Transverse colon (tissue), 4 donors: Measurements from ENCODE around the gene TMEM255B. TPM values are rescaled to one million over a fixed set of nuclear protein-coding genes. Genes with fewer than 3 reads are reported as not detected.

Source experiments
- DNase-seq: peaks from one replicate; pipeline ENCODE4 v3.0.0-alpha.2; 2019
- H3K27ac ChIP-seq, 4 donors: fragments of 200-600 bp; sonication (generic); 2 replicates each; pipeline ENCODE4 v1.5.1; 2016 to 2018; ENCODE audit warnings: inconsistent platforms in 4 of 4
- H3K27me3 ChIP-seq: fragments of 200-600 bp; sonication (generic); 2 replicates; pipeline ENCODE4 v1.5.1; 2017; ENCODE audit warnings: inconsistent platforms
- H3K36me3 ChIP-seq, 4 donors: fragments of 200-600 bp; sonication (generic); 2 replicates each; pipeline ENCODE4 v1.5.1; 2017 to 2019; ENCODE audit warnings: inconsistent platforms in 4 of 4
- H3K4me1 ChIP-seq, 4 donors: fragments of 200-600 bp; sonication (generic); 2 replicates each; pipeline ENCODE4 v1.5.1; 2017 to 2020; ENCODE audit warnings: inconsistent platforms in 4 of 4
- H3K4me3 ChIP-seq, 4 donors: fragments of 200-600 bp; sonication (generic); 1 replicate in 1 of 4; 2 replicates in 3 of 4; pipeline versions ENCODE4 v1.5.1 to v1.6.1; 2017 to 2019; ENCODE audit warnings: inconsistent platforms in 4 of 4
- H3K9me3 ChIP-seq, 2 donors: fragments of 200-600 bp; sonication (generic); 2 replicates each; pipeline ENCODE4 v1.5.1; 2017 to 2019; ENCODE audit warnings: inconsistent platforms in 2 of 2
- CTCF ChIP-seq, 5 experiments: fragments of 200-600 bp in 3 of 5; fragments of 450-650 bp in 2 of 5; sonication (generic) in 3 of 5; IDR thresholded peaks; 1 replicate in 2 of 5; 2 replicates in 3 of 5; pipeline ENCODE4 v1.5.1; 2016 to 2017; ENCODE audit warnings: antibody characterized with exemption in 5 of 5, inconsistent platforms in 3 of 5, mild to moderate bottlenecking in 2 of 5, moderate library complexity in 1 of 5
- EP300 ChIP-seq: sonication (generic); formaldehyde crosslinking; IDR thresholded peaks from one replicate; pipeline ENCODE4 v1.6.1; 2017; ENCODE audit warnings: antibody characterized with exemption, low read depth
- POLR2A ChIP-seq: fragments of 450-650 bp; IDR thresholded peaks from one replicate; pipeline ENCODE4 v1.6.1; 2016; ENCODE audit warnings: antibody characterized with exemption, mild to moderate bottlenecking, moderate library complexity
- POLR2AphosphoS5 ChIP-seq, 3 donors: sonication (generic); formaldehyde crosslinking; IDR thresholded peaks; one replicate each; pipeline ENCODE4 v1.6.1; 2016; ENCODE audit warnings: antibody characterized with exemption in 3 of 3
- WGBS, 2 donors: methylation state at CpG; one replicate each; pipeline ENCODE4 v1.1.5; 2018; ENCODE audit warnings: low coverage in 1 of 2; 5-methylcytosine and 5-hydroxymethylcytosine counted together
- in situ Hi-C, 4 donors: fragments of 200-750 bp; cut with MboI; loops; one replicate each; pipeline versions ENCODE4 v1.15.0 to v1.15.1; 2017; ENCODE audit warnings: low sequenced_read_pairs in 3 of 4, low pct_ligation_motif_present in 1 of 4, low pct_unique_long_range_greater_than_20kb in 1 of 4
- intact Hi-C: fragments of 100-400 bp; cut with DNase I; formaldehyde crosslinking; loops from one replicate; pipeline ENCODE4 v1.15.1; 2023; ENCODE audit warnings: low total_unique reads
- total RNA-seq, 4 donors: library from RNA; depleted of rRNA; stranded (reverse); fragments of >200 nt; gene quantifications; one replicate each; pipeline ENCODE4 v1.1.0, GENCODE V29; 2016

The TMEM255B gene
- total RNA-seq, 4 donors from 2014 or later: 0.79 to 27.7 (median 9.4) TPM

DNA sequence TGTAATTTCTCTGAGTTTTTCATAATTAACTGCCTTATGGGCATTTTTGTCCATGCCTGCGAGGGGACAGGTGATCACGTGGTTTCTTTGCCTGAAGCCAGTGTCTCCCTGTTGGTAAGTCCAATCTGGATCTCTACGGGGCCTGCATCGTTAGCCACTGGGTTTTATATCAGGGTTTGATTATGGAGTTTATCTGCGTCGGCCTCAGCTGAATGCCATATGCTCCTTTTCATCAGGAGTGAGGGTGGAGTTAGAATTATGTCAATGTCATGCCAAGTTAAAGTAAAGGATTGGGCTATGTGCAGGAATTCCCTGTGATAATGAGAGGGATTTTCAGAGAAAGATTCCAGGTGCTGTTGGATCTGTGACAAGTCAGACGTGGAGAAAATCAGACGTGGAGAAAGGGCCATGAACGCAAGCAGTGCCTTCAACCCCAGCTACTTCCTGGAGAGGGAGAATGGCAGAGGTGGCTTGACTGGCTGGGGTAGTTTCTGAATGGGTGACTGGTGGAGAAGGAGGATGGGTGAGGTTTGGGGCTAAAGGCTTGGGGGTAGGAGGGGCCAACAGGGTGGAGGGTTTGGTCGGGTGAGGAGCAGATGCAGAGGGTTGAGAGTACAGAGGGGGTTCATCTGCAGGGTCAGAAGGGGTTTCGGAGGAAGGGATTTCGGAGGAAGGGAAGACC is 24.3 kb downstream of the TMEM255B start:
- Histone ChIP-seq H3K27ac (no peak overlapping the region), H3K9me3 (no peaks in the 10 kb centered on the region), H3K4me3 (no peak overlapping the region), H3K4me1 (peaks cover 0 to 6% (median 0%) of the 10 kb centered on the region in 4 donors), H3K27me3 (peaks cover under 1% of the 10 kb centered on the region), H3K36me3 (no peaks in the 10 kb centered on the region)
- no peak for TF ChIP-seq EP300
- no peak for TF ChIP-seq POLR2AphosphoS5 (IDR thresholded peaks at IDR 0.05)
- no peak for TF ChIP-seq CTCF (IDR thresholded peaks at IDR 0.05)
- TF ChIP-seq POLR2A: no peak
- no peak for DNase-seq
- in situ Hi-C loops: no loop called here
- WGBS, 2 donors: 57 to 84% methylated on average over 6 to 12 of the region's 12 CpGs
- intact Hi-C loops: no loop called here

DNA sequence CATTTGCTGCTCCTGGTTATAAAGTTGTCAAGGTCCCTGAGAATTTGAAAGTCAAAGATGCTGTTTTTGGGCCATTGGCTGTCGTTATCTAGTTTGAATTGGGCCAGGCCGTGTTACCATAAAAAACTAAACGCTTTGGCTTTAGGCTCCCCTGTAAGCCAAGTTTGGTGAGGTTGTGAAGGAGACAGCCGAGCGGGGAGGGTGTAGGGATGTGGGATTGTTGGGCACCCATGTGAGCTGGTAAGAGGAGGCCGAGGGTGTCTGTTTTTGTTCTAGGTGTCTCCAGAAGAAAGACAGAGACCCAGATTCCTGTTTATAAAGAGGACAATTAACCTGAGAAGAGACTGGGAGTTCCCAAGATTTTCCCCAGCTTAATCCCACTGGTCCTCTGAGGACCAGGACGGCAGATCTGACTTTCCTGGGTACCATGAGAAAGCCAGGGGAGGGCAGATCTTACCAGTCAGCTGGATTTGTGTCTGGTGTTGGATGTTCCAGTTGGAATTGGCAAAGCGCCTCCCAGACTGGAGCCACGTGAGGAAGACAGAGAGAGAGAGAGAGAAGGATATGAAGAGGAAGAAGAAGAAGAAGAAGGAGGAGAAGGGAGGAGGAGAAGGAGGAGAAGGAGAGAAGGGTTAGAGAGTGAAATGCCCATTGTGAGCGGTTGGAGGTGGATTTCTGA is 25.1 kb downstream of the TMEM255B start:
- Histone ChIP-seq H3K9me3 (no peaks in the 10 kb centered on the region), H3K4me3 (no peak overlapping the region), H3K4me1 (peaks cover 0 to 6% (median 0%) of the 10 kb centered on the region in 4 donors), H3K36me3 (no peaks in the 10 kb centered on the region), H3K27ac (no peak overlapping the region), H3K27me3 (peaks cover 4% of the 10 kb centered on the region)
- TF ChIP-seq EP300: no peak
- TF ChIP-seq POLR2AphosphoS5 (IDR thresholded peaks at IDR 0.05): no peak
- no peak for TF ChIP-seq CTCF (IDR thresholded peaks at IDR 0.05)
- no peak for TF ChIP-seq POLR2A
- in situ Hi-C loops (no loop called here), intact Hi-C loops (no loop called here)
- WGBS, 2 donors: 88 to 90% methylated on average over 2 to 10 of the region's 10 CpGs
- no peak for DNase-seq

DNA sequence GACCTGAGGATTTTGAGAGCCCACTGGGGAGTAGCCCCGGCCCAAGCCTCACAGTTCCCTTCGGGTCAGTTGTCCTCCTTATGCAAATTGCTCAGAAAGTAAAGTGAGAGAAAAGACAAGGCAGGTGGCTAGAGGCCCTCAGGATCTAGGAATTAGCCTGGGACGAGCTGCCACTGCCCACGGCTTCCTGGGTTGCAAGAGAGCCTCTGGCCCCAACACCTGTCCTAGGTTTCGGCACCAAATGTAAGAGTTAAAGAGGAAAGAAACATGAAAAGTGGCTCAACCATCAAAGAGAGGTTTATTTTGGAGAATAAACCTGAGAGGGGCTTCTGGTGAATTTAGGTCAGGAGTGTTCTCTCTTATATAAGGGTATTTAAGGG is 25.6 kb downstream of the TMEM255B start:
- no peak overlapping the region for H3K4me3 ChIP-seq
- no peaks in the 10 kb centered on the region for H3K9me3 ChIP-seq
- intact Hi-C loops: no loop called here
- DNase-seq: no peak
- in situ Hi-C loops: no loop called here
- peaks cover 4% of the 10 kb centered on the region for H3K27me3 ChIP-seq
- peaks cover 0 to 6% (median 0%) of the 10 kb centered on the region in 4 donors for H3K4me1 ChIP-seq
- 73 to 86% methylated on average over 3 to 5 of the region's 5 CpGs for WGBS, 2 donors
- no peak overlapping the region for H3K27ac ChIP-seq
- TF ChIP-seq EP300: no peak
- no peak for TF ChIP-seq POLR2A
- no peak for TF ChIP-seq POLR2AphosphoS5 (IDR thresholded peaks at IDR 0.05)
- no peak for TF ChIP-seq CTCF (IDR thresholded peaks at IDR 0.05)
- no peaks in the 10 kb centered on the region for H3K36me3 ChIP-seq

DNA sequence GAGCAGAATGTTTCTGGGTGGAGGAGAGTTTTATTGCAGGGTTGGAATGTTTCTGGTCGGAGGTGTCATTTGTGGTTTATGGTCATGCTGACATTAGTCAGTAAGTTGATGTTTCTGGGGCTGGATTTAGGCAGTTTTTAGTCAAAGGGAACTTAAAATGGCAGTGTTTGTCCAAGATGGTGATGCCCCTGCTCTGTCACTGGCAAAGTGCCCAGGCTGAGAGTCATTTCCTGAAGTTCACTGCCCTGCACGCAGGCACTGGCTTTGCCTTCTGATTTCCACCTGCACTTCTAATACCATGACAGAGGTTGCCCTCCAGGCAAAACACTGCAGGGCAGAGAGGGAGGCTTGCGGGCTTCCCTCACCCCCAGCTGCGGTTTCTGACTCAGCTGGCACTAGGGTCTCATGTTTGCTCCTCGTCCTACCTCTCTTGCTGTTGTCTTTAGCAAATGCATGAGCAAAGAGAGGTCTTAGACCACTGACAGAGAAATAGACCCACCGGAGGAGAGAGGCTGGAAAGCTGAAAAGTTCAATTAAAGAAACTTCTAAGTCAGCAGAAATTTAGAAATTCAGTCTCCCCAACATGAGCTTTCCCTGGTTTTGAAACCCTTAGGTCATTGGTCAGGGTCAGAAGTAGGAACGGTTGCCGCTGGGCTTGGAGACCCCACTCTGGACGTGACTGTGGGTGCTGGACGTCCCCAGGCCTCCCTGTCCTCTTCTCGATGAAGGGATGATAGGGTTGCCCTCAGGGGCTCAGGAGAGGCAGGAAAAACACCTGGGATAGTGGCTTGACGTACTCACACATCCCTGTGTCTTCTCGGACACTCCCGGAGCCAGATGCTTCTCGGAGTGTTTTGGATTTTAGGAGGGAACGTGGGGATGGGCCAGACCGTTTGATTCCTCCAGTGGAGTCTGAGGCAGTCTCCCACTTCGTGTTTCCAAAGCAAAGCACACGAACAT is 26.3 kb downstream of the TMEM255B start:
- no peak for TF ChIP-seq EP300
- TF ChIP-seq POLR2AphosphoS5 (IDR thresholded peaks at IDR 0.05): no peak
- no peak for TF ChIP-seq POLR2A
- TF ChIP-seq CTCF (IDR thresholded peaks at IDR 0.05): no peak
- WGBS, 2 donors: 51 to 84% methylated on average over 2 to 19 of the region's 19 CpGs
- H3K27me3 ChIP-seq: peaks cover 4% of the 10 kb centered on the region
- no peaks in the 10 kb centered on the region for H3K36me3 ChIP-seq
- in situ Hi-C loops: no loop called here
- intact Hi-C loops: no loop called here
- H3K27ac ChIP-seq: no peak overlapping the region
- no peak for DNase-seq
- peaks cover 0 to 6% (median 0%) of the 10 kb centered on the region in 4 donors for H3K4me1 ChIP-seq
- H3K4me3 ChIP-seq: no peak overlapping the region
- no peaks in the 10 kb centered on the region for H3K9me3 ChIP-seq
